ENCODE results near the gene TLCD3B. TPM values are rescaled to one million over a fixed set of nuclear protein-coding genes. Genes with fewer than 3 reads are reported as not detected.

Gene TLCD3B
- total and polyA plus RNA-seq, 2 donors from 2014 or later = not detected

GRCh38 chr16:30068333-30068732 lies 37.3 kb upstream of the TLCD3B start:
- FAIRE-seq (no peak), DNase-seq (no peak)
- peaks cover 11 to 52% (median 34%) of the 10 kb centered on the region in 3 donors for H3K36me3 ChIP-seq (ENCODE audit: control insufficient read depth in 2 of 3, insufficient read depth in 3 of 3, low read length in 3 of 3)
- TF ChIP-seq CTCF (IDR thresholded peaks at IDR 0.05; ENCODE audit: borderline replicate concordance, extremely low read depth, insufficient read depth) = no peak
- H3K9ac ChIP-seq (ENCODE audit: low read length in 3 of 3) = peak overlapping the region in 1 of 3 donors; percentile 42
- peak overlapping the region in 1 of 3 donors; percentile 8 for H3K4me3 ChIP-seq (ENCODE audit: low read length in 3 of 3)
- H3K9me3 ChIP-seq (ENCODE audit: control insufficient read depth in 2 of 3, insufficient read depth in 1 of 3, low read length in 3 of 3) = no peaks in the 10 kb centered on the region
- H3K27ac ChIP-seq (ENCODE audit: low read depth in 2 of 2, low read length in 2 of 2) = peak overlapping the region in 1 of 2 donors; percentile 32
- peaks cover 0 to 39% (median 16%) of the 10 kb centered on the region in 3 donors for H3K4me1 ChIP-seq (ENCODE audit: control insufficient read depth in 2 of 3, insufficient read depth in 2 of 3, low read depth in 1 of 3, low read length in 3 of 3)
- intact Hi-C loops (cut with DNase I) = no loop called here
- no peaks in the 10 kb centered on the region for H3K27me3 ChIP-seq (ENCODE audit: control insufficient read depth, insufficient read depth, low read length)

GRCh38 chr16:30067584-30067916 lies 36.5 kb upstream of the TLCD3B start:
- TF ChIP-seq CTCF (IDR thresholded peaks at IDR 0.05; ENCODE audit: borderline replicate concordance, extremely low read depth, insufficient read depth) = no peak
- intact Hi-C loops (cut with DNase I) = no loop called here
- peak overlapping the region in 1 of 2 donors; percentile 99 for H3K27ac ChIP-seq (ENCODE audit: low read depth in 2 of 2, low read length in 2 of 2)
- no peaks in the 10 kb centered on the region for H3K9me3 ChIP-seq (ENCODE audit: control insufficient read depth in 2 of 3, insufficient read depth in 1 of 3, low read length in 3 of 3)
- H3K4me1 ChIP-seq (ENCODE audit: control insufficient read depth in 2 of 3, insufficient read depth in 2 of 3, low read depth in 1 of 3, low read length in 3 of 3) = peaks cover 0 to 42% (median 18%) of the 10 kb centered on the region in 3 donors
- H3K36me3 ChIP-seq (ENCODE audit: control insufficient read depth in 2 of 3, insufficient read depth in 3 of 3, low read length in 3 of 3) = peaks cover 11 to 52% (median 34%) of the 10 kb centered on the region in 3 donors
- H3K9ac ChIP-seq (ENCODE audit: low read length in 3 of 3) = peak overlapping the region in 1 of 3 donors; percentile 97
- no peaks in the 10 kb centered on the region for H3K27me3 ChIP-seq (ENCODE audit: control insufficient read depth, insufficient read depth, low read length)
- no peak for DNase-seq
- no peak for FAIRE-seq
- H3K4me3 ChIP-seq (ENCODE audit: low read length in 3 of 3) = peak overlapping the region in 2 of 3 donors; percentile 64 to 91

DNA sequence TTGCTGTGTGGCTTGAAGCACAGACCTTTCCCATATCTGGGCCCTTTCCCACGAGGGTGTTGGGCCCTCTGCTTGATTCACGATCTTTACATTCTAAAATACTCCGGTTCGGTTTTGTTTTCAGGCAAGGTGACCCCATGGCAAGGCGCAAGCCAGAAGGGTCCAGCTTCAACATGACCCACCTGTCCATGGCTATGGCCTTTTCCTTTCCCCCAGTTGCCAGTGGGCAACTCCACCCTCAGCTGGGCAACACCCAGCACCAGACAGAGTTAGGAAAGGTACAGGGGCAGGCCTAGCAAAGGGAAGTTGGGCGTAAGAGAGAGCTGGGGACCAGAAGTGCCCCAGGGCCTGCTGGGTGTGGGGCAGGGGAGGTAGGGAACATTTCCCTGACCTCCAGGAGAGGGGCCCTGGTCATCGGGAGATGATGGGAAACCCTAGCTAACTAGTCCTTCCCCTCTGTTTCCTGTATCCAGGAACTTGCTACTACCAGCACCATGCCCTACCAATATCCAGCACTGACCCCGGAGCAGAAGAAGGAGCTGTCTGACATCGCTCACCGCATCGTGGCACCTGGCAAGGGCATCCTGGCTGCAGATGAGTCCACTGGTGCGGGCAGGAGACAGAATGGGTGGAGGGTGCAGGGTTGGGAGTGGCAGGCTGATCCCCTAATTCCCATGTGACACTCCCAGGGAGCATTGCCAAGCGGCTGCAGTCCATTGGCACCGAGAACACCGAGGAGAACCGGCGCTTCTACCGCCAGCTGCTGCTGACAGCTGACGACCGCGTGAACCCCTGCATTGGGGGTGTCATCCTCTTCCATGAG lies 35.9 kb upstream of the TLCD3B start:
- FAIRE-seq (no peak), DNase-seq (no peak)
- peak overlapping the region; percentile 99 for H3K27ac ChIP-seq (ENCODE audit: low read depth in 2 of 2, low read length in 2 of 2)
- TF ChIP-seq CTCF (IDR thresholded peaks at IDR 0.05; ENCODE audit: borderline replicate concordance, extremely low read depth, insufficient read depth) = no peak
- H3K9me3 ChIP-seq (ENCODE audit: control insufficient read depth in 2 of 3, insufficient read depth in 1 of 3, low read length in 3 of 3) = no peaks in the 10 kb centered on the region
- H3K27me3 ChIP-seq (ENCODE audit: control insufficient read depth, insufficient read depth, low read length) = no peaks in the 10 kb centered on the region
- H3K4me3 ChIP-seq (ENCODE audit: low read length in 3 of 3) = peak overlapping the region; percentile 64 to 91 (median 79)
- peaks cover 0 to 42% (median 18%) of the 10 kb centered on the region in 3 donors for H3K4me1 ChIP-seq (ENCODE audit: control insufficient read depth in 2 of 3, insufficient read depth in 2 of 3, low read depth in 1 of 3, low read length in 3 of 3)
- peak overlapping the region; percentile 26 to 97 (median 95) for H3K9ac ChIP-seq (ENCODE audit: low read length in 3 of 3)
- intact Hi-C loops (cut with DNase I) = no loop called here
- H3K36me3 ChIP-seq (ENCODE audit: control insufficient read depth in 2 of 3, insufficient read depth in 3 of 3, low read length in 3 of 3) = peaks cover 11 to 51% (median 34%) of the 10 kb centered on the region in 3 donors

All from kidney (tissue), 14 donors.